Uterus (tissue), 4 donors: ENCODE data around the gene GLMP. TPM values are rescaled to one million over a fixed set of nuclear protein-coding genes. Genes with fewer than 3 reads are reported as not detected.

Experiments
- DNase-seq, 2 donors: peaks; one replicate each; pipeline ENCODE4 v3.0.0-alpha.2; 2019 to 2020
- H3K27ac ChIP-seq, 2 donors: fragments of 200-600 bp; sonication (generic); 1 replicate in 1 of 2; 2 replicates in 1 of 2; pipeline ENCODE4 v1.5.1; 2016 to 2018
- H3K27me3 ChIP-seq, 2 donors: fragments of 200-600 bp; sonication (generic); one replicate each; pipeline ENCODE4 v1.5.1; 2018 to 2019; ENCODE audit warnings: control low read depth in 1 of 2
- H3K36me3 ChIP-seq, 2 donors: fragments of 200-600 bp; sonication (generic); one replicate each; pipeline ENCODE4 v1.5.1; 2019; ENCODE audit warnings: control low read depth in 1 of 2
- H3K4me1 ChIP-seq, 2 donors: fragments of 200-600 bp; sonication (generic); one replicate each; pipeline ENCODE4 v1.5.1; 2018 to 2019; ENCODE audit warnings: control low read depth in 1 of 2
- H3K4me3 ChIP-seq, 2 donors: fragments of 200-600 bp; sonication (generic); 1 replicate in 1 of 2; 2 replicates in 1 of 2; pipeline ENCODE4 v1.5.1; 2018 to 2019; ENCODE audit warnings: mild to moderate bottlenecking in 1 of 2
- H3K9me3 ChIP-seq, 2 donors: fragments of 200-600 bp; sonication (generic); one replicate each; pipeline ENCODE4 v1.5.1; 2019; ENCODE audit warnings: control low read depth in 1 of 2
- POLR2A ChIP-seq, 2 donors: fragments of 450-650 bp; IDR thresholded peaks; one replicate each; pipeline ENCODE4 v1.6.1; 2016; ENCODE audit warnings: antibody characterized with exemption in 2 of 2, mild to moderate bottlenecking in 1 of 2, moderate library complexity in 1 of 2
- intact Hi-C: fragments of 100-400 bp; cut with DNase I; formaldehyde crosslinking; loops from one replicate; pipeline ENCODE4 v1.15.1; 2023; ENCODE audit warnings: low total_unique reads
- total RNA-seq, 4 donors: library from RNA; depleted of rRNA in 3 of 4; stranded (reverse); fragments of >200 nt in 3 of 4; gene quantifications; one replicate each; pipeline versions ENCODE4 v1.1.0 to v1.2.4, GENCODE V29; 2014 to 2023
- TF ChIP-seq, protein P1 (sequence below), 4 experiments: fragments of 200-600 bp in 2 of 4; fragments of 450-650 bp in 2 of 4; sonication (generic) in 2 of 4; IDR thresholded peaks; one replicate each; pipeline ENCODE4 v1.5.1; 2016 to 2019; ENCODE audit warnings: antibody characterized with exemption in 4 of 4, mild to moderate bottlenecking in 2 of 4, moderate library complexity in 1 of 4
- donor health status: DM: yes; HTN: yes; CAD: no.

Gene GLMP
- total RNA-seq, 4 donors from 2014 or later: 23.8 to 31.1 (median 27.7) TPM

GRCh38 chr1:156257711-156258110 lies 37.8 kb downstream of the GLMP start:
- TF ChIP-seq POLR2A (IDR thresholded peaks at IDR 0.05): no peak
- TF ChIP-seq, protein P1, sequence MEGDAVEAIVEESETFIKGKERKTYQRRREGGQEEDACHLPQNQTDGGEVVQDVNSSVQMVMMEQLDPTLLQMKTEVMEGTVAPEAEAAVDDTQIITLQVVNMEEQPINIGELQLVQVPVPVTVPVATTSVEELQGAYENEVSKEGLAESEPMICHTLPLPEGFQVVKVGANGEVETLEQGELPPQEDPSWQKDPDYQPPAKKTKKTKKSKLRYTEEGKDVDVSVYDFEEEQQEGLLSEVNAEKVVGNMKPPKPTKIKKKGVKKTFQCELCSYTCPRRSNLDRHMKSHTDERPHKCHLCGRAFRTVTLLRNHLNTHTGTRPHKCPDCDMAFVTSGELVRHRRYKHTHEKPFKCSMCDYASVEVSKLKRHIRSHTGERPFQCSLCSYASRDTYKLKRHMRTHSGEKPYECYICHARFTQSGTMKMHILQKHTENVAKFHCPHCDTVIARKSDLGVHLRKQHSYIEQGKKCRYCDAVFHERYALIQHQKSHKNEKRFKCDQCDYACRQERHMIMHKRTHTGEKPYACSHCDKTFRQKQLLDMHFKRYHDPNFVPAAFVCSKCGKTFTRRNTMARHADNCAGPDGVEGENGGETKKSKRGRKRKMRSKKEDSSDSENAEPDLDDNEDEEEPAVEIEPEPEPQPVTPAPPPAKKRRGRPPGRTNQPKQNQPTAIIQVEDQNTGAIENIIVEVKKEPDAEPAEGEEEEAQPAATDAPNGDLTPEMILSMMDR (IDR thresholded peaks at IDR 0.05): no peak
- Histone ChIP-seq H3K36me3 (no peaks in the 10 kb centered on the region), H3K9me3 (no peaks in the 10 kb centered on the region), H3K27me3 (no peaks in the 10 kb centered on the region), H3K4me1 (no peaks in the 10 kb centered on the region), H3K27ac (no peak overlapping the region), H3K4me3 (no peak overlapping the region)
- no peak for DNase-seq
- intact Hi-C loops: no loop called here

DNA sequence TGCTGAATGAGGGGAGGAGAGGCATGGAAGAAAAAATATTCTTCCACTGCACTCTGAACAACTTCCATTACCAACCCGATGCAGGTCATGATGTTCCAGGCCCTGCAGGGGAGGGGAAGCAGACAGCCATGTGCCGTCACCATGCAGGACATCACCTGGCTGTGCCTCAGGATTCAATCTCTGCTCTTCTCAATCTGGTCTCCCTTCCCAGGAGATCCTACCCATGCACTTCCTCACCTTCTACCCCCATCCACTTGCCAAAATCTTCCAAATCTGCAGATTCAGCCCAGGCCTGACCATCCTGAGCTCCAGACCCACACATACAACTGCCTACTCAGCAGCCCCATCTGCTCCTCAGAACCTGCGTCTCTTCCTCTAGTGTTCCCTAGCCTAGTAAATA lies 41.8 kb downstream of the GLMP start:
- no peak overlapping the region for H3K4me3 ChIP-seq
- H3K27me3 ChIP-seq: no peaks in the 10 kb centered on the region
- TF ChIP-seq, protein P1 (IDR thresholded peaks at IDR 0.05): no peak
- no peak for TF ChIP-seq POLR2A (IDR thresholded peaks at IDR 0.05)
- intact Hi-C loops: no loop called here
- no peaks in the 10 kb centered on the region for H3K9me3 ChIP-seq
- no peak overlapping the region for H3K27ac ChIP-seq
- H3K36me3 ChIP-seq: no peaks in the 10 kb centered on the region
- no peak for DNase-seq
- H3K4me1 ChIP-seq: no peaks in the 10 kb centered on the region

DNA sequence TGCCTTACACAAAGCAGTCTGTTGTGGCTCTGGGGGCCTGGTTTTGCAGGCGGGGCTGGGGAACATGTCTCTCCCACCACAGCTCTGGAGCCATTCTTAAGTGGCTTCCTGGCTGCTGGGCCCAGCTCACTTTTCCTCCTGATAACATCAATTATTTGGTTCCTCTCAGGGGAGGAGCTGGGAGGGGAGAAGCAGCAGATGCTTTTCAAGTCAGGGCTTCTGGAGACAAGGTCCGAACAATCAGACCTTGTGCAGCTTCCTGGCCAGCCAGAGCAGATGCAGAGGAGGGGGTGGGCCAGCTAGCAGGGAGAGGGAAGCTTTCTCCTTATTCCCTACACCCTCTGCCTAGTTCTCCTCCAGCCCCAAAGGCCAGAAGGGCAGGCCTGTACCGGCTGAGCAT lies 44.0 kb downstream of the GLMP start:
- no peak for TF ChIP-seq POLR2A (IDR thresholded peaks at IDR 0.05)
- TF ChIP-seq, protein P1 (IDR thresholded peaks at IDR 0.05): no peak
- H3K4me1 ChIP-seq: no peaks in the 10 kb centered on the region
- no peaks in the 10 kb centered on the region for H3K36me3 ChIP-seq
- H3K27ac ChIP-seq: no peak overlapping the region
- no peak overlapping the region for H3K4me3 ChIP-seq
- no peak for DNase-seq
- no peaks in the 10 kb centered on the region for H3K27me3 ChIP-seq
- intact Hi-C loops: no loop called here
- H3K9me3 ChIP-seq: no peaks in the 10 kb centered on the region

DNA sequence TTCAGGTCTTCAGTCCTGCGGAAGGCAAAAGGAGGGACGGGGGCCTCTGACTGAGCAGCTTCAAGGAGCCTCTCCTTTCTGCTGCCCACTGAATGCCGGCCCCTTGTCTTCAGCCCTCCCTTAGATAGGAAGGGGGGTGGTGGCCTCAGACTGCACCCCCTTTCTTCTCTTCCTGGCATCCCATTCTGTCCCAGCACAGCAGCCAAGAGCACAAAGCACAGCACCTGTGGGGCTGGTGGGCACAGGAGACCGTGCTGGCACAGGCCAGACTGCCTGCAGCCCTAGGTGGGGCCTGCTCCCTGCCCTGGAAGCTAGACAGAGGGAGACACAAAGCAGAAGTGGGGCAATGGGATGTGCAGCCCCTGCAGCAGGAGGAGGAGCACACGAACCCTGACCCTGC lies 45.9 kb downstream of the GLMP start:
- H3K4me3 ChIP-seq: no peak overlapping the region
- H3K9me3 ChIP-seq: no peaks in the 10 kb centered on the region
- TF ChIP-seq POLR2A (IDR thresholded peaks at IDR 0.05): no peak
- TF ChIP-seq, protein P1 (IDR thresholded peaks at IDR 0.05): no peak
- no peak overlapping the region for H3K27ac ChIP-seq
- intact Hi-C loops: no loop called here
- no peaks in the 10 kb centered on the region for H3K36me3 ChIP-seq
- H3K27me3 ChIP-seq: peaks cover 0 to 3% of the 10 kb centered on the region in 2 donors
- DNase-seq: no peak
- H3K4me1 ChIP-seq: peaks cover 0 to 5% of the 10 kb centered on the region in 2 donors

- H3K27ac ChIP-seq: no peak overlapping the region
- TF ChIP-seq, protein P1 (IDR thresholded peaks at IDR 0.05): no peak
- no peak for TF ChIP-seq POLR2A (IDR thresholded peaks at IDR 0.05)
- DNase-seq: no peak
- peaks cover 0 to 5% of the 10 kb centered on the region in 2 donors for H3K4me1 ChIP-seq
- H3K36me3 ChIP-seq: no peaks in the 10 kb centered on the region
- no peaks in the 10 kb centered on the region for H3K9me3 ChIP-seq
- intact Hi-C loops: no loop called here
- peaks cover 0 to 3% of the 10 kb centered on the region in 2 donors for H3K27me3 ChIP-seq
- no peak overlapping the region for H3K4me3 ChIP-seq
These were observed 47.2 kb downstream of the GLMP start for GRCh38 chr1:156248323-156248683.
